GM19324 (cell line): Measurements from ENCODE around the gene PTK7.
"Not testable (repeated sequence)": the region's sequence is repeated elsewhere in the genome, so short reads cannot be mapped to it uniquely, and the experiment has no call there.

Experiments
- ATAC-seq: cut with Tn5 transposase; IDR thresholded peaks from one replicate; pipeline ENCODE4 v1.9.1; 2021; ENCODE audit warnings: mild to moderate bottlenecking, moderate library complexity; ENCODE audit not compliant: unreplicated experiment, low FRiP score

PTK7 gene

GRCh38 chr6:43075670-43076463 is at the start of gene PTK7:
Gene PTK7, plus strand, starts transcription at chr6:43076314. Its CDS starts 175 bp downstream, at chr6:43076489.
- ATAC-seq, result no peak

GRCh38 chr6:43026365-43026764 is 49.7 kb upstream of the PTK7 start:
- no peak for ATAC-seq

- ATAC-seq, result no peak
Observed at GRCh38 chr6:43029120-43029519, 47.0 kb upstream of the PTK7 start.

- ATAC-seq, result no peak
Observed at GRCh38 chr6:43032326-43032725, 43.8 kb upstream of the PTK7 start.

- ATAC-seq, result no peak
Observed at GRCh38 chr6:43033496-43034189, 42.5 kb upstream of the PTK7 start.

- no peak for ATAC-seq
Observed at GRCh38 chr6:43034190-43034525, 42.0 kb upstream of the PTK7 start.

GRCh38 chr6:43035495-43036194 is 40.5 kb upstream of the PTK7 start:
- no peak for ATAC-seq

GRCh38 chr6:43036712-43037111 is 39.4 kb upstream of the PTK7 start:
- ATAC-seq, result no peak

GRCh38 chr6:43037197-43037596 is 38.9 kb upstream of the PTK7 start:
- ATAC-seq, result no peak

GRCh38 chr6:43037706-43038105 is 38.4 kb upstream of the PTK7 start:
- ATAC-seq, result no peak

- ATAC-seq, result no peak
Observed at GRCh38 chr6:43038727-43039126, 37.4 kb upstream of the PTK7 start.

GRCh38 chr6:43040542-43041257 is 35.4 kb upstream of the PTK7 start:
- no peak for ATAC-seq

GRCh38 chr6:43041475-43041874 is 34.6 kb upstream of the PTK7 start:
- ATAC-seq, result not testable (repeated sequence)

GRCh38 chr6:43043310-43043709 is 32.8 kb upstream of the PTK7 start:
- no peak for ATAC-seq

GRCh38 chr6:43045371-43045930 is 30.7 kb upstream of the PTK7 start:
- no peak for ATAC-seq

GRCh38 chr6:43047998-43048397 is 28.1 kb upstream of the PTK7 start:
- ATAC-seq, result no peak

- ATAC-seq, result no peak
Observed at GRCh38 chr6:43050981-43051380, 25.1 kb upstream of the PTK7 start.

- no peak for ATAC-seq
Observed at GRCh38 chr6:43052225-43052841, 23.8 kb upstream of the PTK7 start.

GRCh38 chr6:43052842-43053544 is 23.1 kb upstream of the PTK7 start:
- ATAC-seq, result peak; percentile 12
